Lung (tissue), 12 donors: Measurements from ENCODE around the gene ATP11B. TPM values are rescaled to one million over a fixed set of nuclear protein-coding genes. Genes with fewer than 3 reads are reported as not detected.

Source experiments
- ATAC-seq: fragments of 200-7000 bp; cut with Tn5 transposase; one replicate; pipeline ENCODE4 v1.9.1; 2020; ENCODE audit warnings: moderate number of reproducible peaks; ENCODE audit not compliant: insufficient read depth, low FRiP score
- DNase-seq, 3 donors: peaks; one replicate each; pipeline ENCODE4 v3.0.0-alpha.2; 2013 to 2017
- H3K27ac ChIP-seq, 2 donors: one replicate each; pipeline ENCODE4 v1.5.1; 2013; ENCODE audit warnings: mild to moderate bottlenecking in 2 of 2, moderate library complexity in 2 of 2, control low read depth in 1 of 2, inconsistent platforms in 1 of 2, low read depth in 1 of 2, low read length in 1 of 2
- H3K27me3 ChIP-seq, 3 donors: one replicate each; pipeline ENCODE4 v1.5.1; 2013; ENCODE audit warnings: low read length in 2 of 3; ENCODE audit not compliant: control insufficient read depth in 3 of 3, insufficient read depth in 3 of 3
- H3K36me3 ChIP-seq, 4 donors: one replicate each; pipeline ENCODE4 v1.5.1; 2013; ENCODE audit warnings: low read length in 4 of 4, mild to moderate bottlenecking in 1 of 4, moderate library complexity in 1 of 4; ENCODE audit not compliant: control insufficient read depth in 4 of 4, insufficient read depth in 4 of 4
- H3K4me1 ChIP-seq, 5 donors: one replicate each; pipeline ENCODE4 v1.5.1; 2013; ENCODE audit warnings: low read length in 5 of 5, mild to moderate bottlenecking in 2 of 5, moderate library complexity in 1 of 5; ENCODE audit not compliant: control insufficient read depth in 5 of 5, insufficient read depth in 5 of 5
- H3K4me3 ChIP-seq: one replicate; pipeline ENCODE4 v1.5.1; 2013; ENCODE audit warnings: mild to moderate bottlenecking, control low read depth, moderate library complexity
- H3K9ac ChIP-seq, 2 donors: one replicate each; pipeline ENCODE4 v1.5.1; 2013; ENCODE audit warnings: low read length in 2 of 2, control low read depth in 1 of 2; ENCODE audit not compliant: insufficient read depth in 1 of 2
- H3K9me3 ChIP-seq, 4 donors: one replicate each; pipeline ENCODE4 v1.5.1; 2013; ENCODE audit warnings: low read length in 3 of 4, mild to moderate bottlenecking in 1 of 4, moderate library complexity in 1 of 4; ENCODE audit not compliant: control insufficient read depth in 4 of 4, insufficient read depth in 3 of 4
- CTCF ChIP-seq: IDR thresholded peaks from 2 replicates; pipeline ENCODE4 v1.5.1; 2012; ENCODE audit warnings: mild to moderate bottlenecking; ENCODE audit errors: control extremely low read depth, extremely low read depth
- WGBS, 2 donors: extraction: QIAGEN DNeasy Blood & Tissue Kit; methylation state at CpG; one replicate each; pipeline ENCODE4 v1.1.7; 2013; 5-methylcytosine and 5-hydroxymethylcytosine counted together
- polyA plus RNA-seq, 2 donors: library from polyadenylated mRNA; stranded (reverse); fragments of 200-250 nt; gene quantifications; one replicate each; pipeline ENCODE4 v1.2.1, GENCODE V29; 2013
- total RNA-seq, 2 donors: library from RNA; depleted of rRNA in 1 of 2; stranded (reverse); fragments of >200 nt in 1 of 2; gene quantifications; one replicate each; pipeline ENCODE4 v1.2.1, GENCODE V29; 2014 to 2021
- donor health status: control.
- donor health status: control.
- donor health status: Bipolar disorder and iron deficiency.
- donor health status: healthy.
- donor health status: DM: yes; HTN: yes; CAD: no.

The ATP11B gene
- total and polyA plus RNA-seq, 4 donors: 8.3 to 111 (median 39.7) TPM

- no peak for DNase-seq
- peaks cover 4 to 25% (median 21%) of the 10 kb centered on the region in 4 donors for H3K36me3 ChIP-seq
Observed at GRCh38 chr3:182891364-182891763, 98.1 kb downstream of the ATP11B start.

GRCh38 chr3:182892226-182892625 is 98.9 kb downstream of the ATP11B start:
- Histone ChIP-seq H3K4me1 (no peaks in the 10 kb centered on the region), H3K9ac (no peak overlapping the region), H3K36me3 (peaks cover 4 to 25% (median 20%) of the 10 kb centered on the region in 4 donors), H3K4me3 (no peak overlapping the region), H3K27me3 (no peaks in the 10 kb centered on the region), H3K27ac (no peak overlapping the region), H3K9me3 (no peaks in the 10 kb centered on the region)
- 81 to 89% methylated on average over 4 of the region's 4 CpGs for WGBS, 2 donors
- no peak for TF ChIP-seq CTCF
- DNase-seq (no peak), ATAC-seq (no peak)

More at GRCh38 chr3:182891364-182891763, 98.1 kb downstream of the ATP11B start:
- Histone ChIP-seq H3K27ac (no peak overlapping the region), H3K4me3 (no peak overlapping the region), H3K9me3 (no peaks in the 10 kb centered on the region), H3K27me3 (no peaks in the 10 kb centered on the region), H3K9ac (no peak overlapping the region), H3K4me1 (no peaks in the 10 kb centered on the region)
- no peak for ATAC-seq
- 100% methylated on average over 1 of the region's 1 CpG for WGBS, 2 donors
- no peak for TF ChIP-seq CTCF

- no peaks in the 10 kb centered on the region for H3K4me1 ChIP-seq
- H3K27me3 ChIP-seq: no peaks in the 10 kb centered on the region
- WGBS, 2 donors: 73 to 85% methylated on average over 8 of the region's 8 CpGs
- no peaks in the 10 kb centered on the region for H3K9me3 ChIP-seq
- no peak for TF ChIP-seq CTCF
- H3K4me3 ChIP-seq: no peak overlapping the region
- H3K36me3 ChIP-seq: peaks cover 4 to 19% (median 6%) of the 10 kb centered on the region in 4 donors
- H3K27ac ChIP-seq: no peak overlapping the region
- ATAC-seq (no peak), DNase-seq (no peak)
- H3K9ac ChIP-seq: no peak overlapping the region
Observed at GRCh38 chr3:182895513-182896112, 102.3 kb downstream of the ATP11B start.

GRCh38 chr3:182896553-182896952 is 103.2 kb downstream of the ATP11B start:
- TF ChIP-seq CTCF: no peak
- Histone ChIP-seq H3K27ac (no peak overlapping the region), H3K4me3 (no peak overlapping the region), H3K36me3 (peaks cover 4 to 19% (median 4%) of the 10 kb centered on the region in 4 donors), H3K4me1 (no peaks in the 10 kb centered on the region), H3K27me3 (no peaks in the 10 kb centered on the region), H3K9ac (no peak overlapping the region), H3K9me3 (no peaks in the 10 kb centered on the region)
- 95 to 100% methylated on average over 2 of the region's 2 CpGs for WGBS, 2 donors
- DNase-seq: no peak
- no peak for ATAC-seq
